H9 (cell line): ENCODE data around the gene ACADS. TPM values are rescaled to one million over a fixed set of nuclear protein-coding genes. Genes with fewer than 3 reads are reported as not detected.

ENCODE experiments used
- DNase-seq: peaks from one replicate; pipeline ENCODE4 v3.0.0-alpha.2; 2017
- H2AFZ ChIP-seq: one replicate; pipeline ENCODE4 v1.6.1; 2013; ENCODE audit warnings: mild to moderate bottlenecking, low read length, control low read depth, moderate library complexity
- H2AK5ac ChIP-seq: 2 replicates; pipeline ENCODE4 v1.6.1; 2013; ENCODE audit warnings: low read length, control low read depth, mixed read lengths; ENCODE audit not compliant: insufficient read length
- H2BK120ac ChIP-seq: one replicate; pipeline ENCODE4 v1.6.1; 2013; ENCODE audit warnings: low read depth, mild to moderate bottlenecking, low read length, control low read depth, inconsistent platforms; ENCODE audit not compliant: poor library complexity, severe bottlenecking
- H2BK12ac ChIP-seq: 2 replicates; pipeline ENCODE4 v1.6.1; 2013; ENCODE audit warnings: low read length, control low read depth, mixed read lengths, low read depth; ENCODE audit not compliant: insufficient read length
- H2BK15ac ChIP-seq: 2 replicates; pipeline ENCODE4 v1.6.1; 2013; ENCODE audit warnings: low read depth, low read length, control low read depth
- H2BK20ac ChIP-seq: one replicate; pipeline ENCODE4 v1.6.1; 2013; ENCODE audit warnings: low read depth, mild to moderate bottlenecking, low read length, control low read depth, inconsistent platforms; ENCODE audit not compliant: poor library complexity, severe bottlenecking
- H2BK5ac ChIP-seq: 2 replicates; pipeline ENCODE4 v1.6.1; 2013; ENCODE audit warnings: low read length, control low read depth, mixed read lengths; ENCODE audit not compliant: insufficient read length
- H3K14ac ChIP-seq: 2 replicates; pipeline ENCODE4 v1.6.1; 2013; ENCODE audit warnings: low read length, control low read depth; ENCODE audit not compliant: insufficient read depth
- H3K18ac ChIP-seq: 2 replicates; pipeline ENCODE4 v1.6.1; 2013; ENCODE audit warnings: low read depth, mild to moderate bottlenecking, mixed read lengths, low read length, control low read depth; ENCODE audit not compliant: insufficient read length
- H3K23ac ChIP-seq: 2 replicates; pipeline ENCODE4 v1.6.1; 2013; ENCODE audit warnings: low read length, control low read depth, mixed read lengths, low read depth; ENCODE audit not compliant: insufficient read length
- H3K23me2 ChIP-seq: 2 replicates; pipeline ENCODE4 v1.6.1; 2013; ENCODE audit warnings: low read depth, mild to moderate bottlenecking, mixed read lengths, low read length, control low read depth; ENCODE audit not compliant: insufficient read length, poor library complexity, severe bottlenecking
- H3K27ac ChIP-seq: 2 replicates; pipeline ENCODE4 v1.5.1; 2013; ENCODE audit warnings: low read length, control low read depth, mixed read lengths, low read depth; ENCODE audit not compliant: insufficient read length
- H3K27me3 ChIP-seq: 2 replicates; pipeline ENCODE4 v1.6.1; 2013; ENCODE audit warnings: low read length, control low read depth, inconsistent platforms; ENCODE audit not compliant: insufficient read depth
- H3K4ac ChIP-seq: 2 replicates; pipeline ENCODE4 v1.6.1; 2013; ENCODE audit warnings: low read depth, mild to moderate bottlenecking, control low read depth, inconsistent platforms, low read length, moderate library complexity
- H3K4me1 ChIP-seq: 2 replicates; pipeline ENCODE4 v1.6.1; 2013; ENCODE audit warnings: low read length, control low read depth, inconsistent platforms; ENCODE audit not compliant: insufficient read depth
- H3K4me2 ChIP-seq: 2 replicates; pipeline ENCODE4 v1.6.1; 2013; ENCODE audit warnings: low read length, control low read depth, mixed read lengths; ENCODE audit not compliant: insufficient read length, insufficient read depth
- H3K56ac ChIP-seq: 2 replicates; pipeline ENCODE4 v1.6.1; 2013; ENCODE audit warnings: low read depth, mild to moderate bottlenecking, mixed read lengths, low read length, control low read depth; ENCODE audit not compliant: insufficient read length
- H3K79me1 ChIP-seq: 2 replicates; pipeline ENCODE4 v1.6.1; 2013; ENCODE audit warnings: low read depth, mild to moderate bottlenecking, moderate library complexity, low read length, control low read depth, inconsistent platforms; ENCODE audit not compliant: insufficient read depth, poor library complexity, severe bottlenecking
- H3K79me2 ChIP-seq: 2 replicates; pipeline ENCODE4 v1.6.1; 2013; ENCODE audit warnings: low read length, control low read depth, inconsistent platforms; ENCODE audit not compliant: insufficient read depth
- H3K9ac ChIP-seq: 2 replicates; pipeline ENCODE4 v1.6.1; 2013; ENCODE audit warnings: low read length, control low read depth, mixed read lengths; ENCODE audit not compliant: insufficient read length; ENCODE audit errors: extremely low read depth
- H3K9me3 ChIP-seq: one replicate; pipeline ENCODE4 v1.6.1; 2013; ENCODE audit warnings: low read depth, low read length, inconsistent platforms; ENCODE audit not compliant: control insufficient read depth
- H3T11ph ChIP-seq: one replicate; pipeline ENCODE4 v1.6.1; 2013; ENCODE audit warnings: mild to moderate bottlenecking, low read length, control low read depth, inconsistent platforms
- H4K20me1 ChIP-seq: one replicate; pipeline ENCODE4 v1.6.1; 2013; ENCODE audit not compliant: control insufficient read depth, insufficient read length, insufficient read depth
- H4K5ac ChIP-seq: 2 replicates; pipeline ENCODE4 v1.6.1; 2013; ENCODE audit warnings: low read depth, mild to moderate bottlenecking, mixed read lengths, low read length, control low read depth; ENCODE audit not compliant: insufficient read length
- H4K8ac ChIP-seq: replicated peaks from 2 replicates; pipeline ENCODE4 v1.6.1; 2013; ENCODE audit warnings: low read length, control low read depth, mixed read lengths, low read depth; ENCODE audit not compliant: insufficient read length
- H4K91ac ChIP-seq: 2 replicates; pipeline ENCODE4 v1.6.1; 2013; ENCODE audit warnings: low read depth, mild to moderate bottlenecking, moderate library complexity, mixed read lengths, low read length, control low read depth; ENCODE audit not compliant: insufficient read length
- H3K27ac Mint-ChIP-seq, 3 experiments: 2 replicates in 2 of 3; 3 replicates in 1 of 3; pipeline ENCODE4 v1.8.0; 2020 to 2021; ENCODE audit warnings: mixed read lengths in 3 of 3, mild to moderate bottlenecking in 1 of 3, moderate library complexity in 1 of 3
- H3K27me3 Mint-ChIP-seq: 2 replicates; pipeline ENCODE4 v1.8.0; 2021; ENCODE audit warnings: low read depth, mild to moderate bottlenecking, moderate library complexity, mixed read lengths
- H3K36me3 Mint-ChIP-seq, 3 experiments: 2 replicates in 2 of 3; 3 replicates in 1 of 3; pipeline ENCODE4 v1.8.0; 2020 to 2021; ENCODE audit warnings: low read depth in 3 of 3, mixed read lengths in 3 of 3; ENCODE audit not compliant: insufficient read depth in 1 of 3
- H3K4me1 Mint-ChIP-seq, 2 experiments: 2 replicates each; pipeline ENCODE4 v1.8.0; 2020; ENCODE audit warnings: mixed read lengths in 2 of 2
- H3K4me3 Mint-ChIP-seq, 2 experiments: 2 replicates in 1 of 2; 3 replicates in 1 of 2; pipeline ENCODE4 v1.8.0; 2020 to 2021; ENCODE audit warnings: mild to moderate bottlenecking in 2 of 2, mixed read lengths in 2 of 2, moderate library complexity in 1 of 2
- H3K9me3 Mint-ChIP-seq, 2 experiments: 2 replicates in 1 of 2; 3 replicates in 1 of 2; pipeline ENCODE4 v1.8.0; 2020; ENCODE audit warnings: mild to moderate bottlenecking in 2 of 2, mixed read lengths in 2 of 2, moderate library complexity in 1 of 2
- WGBS: extraction: QIAGEN DNeasy Blood & Tissue Kit; methylation state at CpG from one replicate; pipeline ENCODE4 v1.1.7; 2013; ENCODE audit warnings: missing lambda C conversion rate, low lambda C conversion rate, mixed read lengths; ENCODE audit not compliant: insufficient read length; ENCODE audit errors: extremely low coverage; 5-methylcytosine and 5-hydroxymethylcytosine counted together
- total RNA-seq: library from RNA; stranded (reverse); gene quantifications from 2 replicates; pipeline ENCODE4 v1.2.1, GENCODE V29; 2021
- TF ChIP-seq, protein P1 (sequence below): fragments of 200-600 bp; sonication (generic); conservative IDR thresholded peaks from 3 replicates; pipeline ENCODE4 v1.8.0; 2021; ENCODE audit warnings: antibody characterized with exemption, mild to moderate bottlenecking

ACADS gene
- total RNA-seq, 1 experiment from 2014 or later, result 8.3 TPM

GRCh38 chr12:120766566-120766965 is 40.9 kb downstream of the ACADS start:
- no peak for DNase-seq
- H3K9ac ChIP-seq, result no peak overlapping the region
- no peak overlapping the region for H4K8ac ChIP-seq
- H2AFZ ChIP-seq, result no peak overlapping the region
- H2BK20ac ChIP-seq, result no peak overlapping the region
- no peak overlapping the region for H2BK15ac ChIP-seq
- no peak overlapping the region for H3K18ac ChIP-seq
- H3K27me3 Mint-ChIP-seq, result no peaks in the 10 kb centered on the region
- no peak overlapping the region for H3T11ph ChIP-seq
- H3K9me3 Mint-ChIP-seq, result no peaks in the 10 kb centered on the region
- H3K4me2 ChIP-seq, result no peak overlapping the region
- no peaks in the 10 kb centered on the region for H3K79me1 ChIP-seq
- no peaks in the 10 kb centered on the region for H3K23me2 ChIP-seq
- no peak overlapping the region for H2BK5ac ChIP-seq
- no CpG with 5 or more reads among the region's 5 CpGs for WGBS
- no peaks in the 10 kb centered on the region for H3K4me1 ChIP-seq
- no peaks in the 10 kb centered on the region for H4K20me1 ChIP-seq
- no peak overlapping the region for H3K56ac ChIP-seq
- no peak overlapping the region for H3K23ac ChIP-seq
- H2AK5ac ChIP-seq, result no peak overlapping the region
- no peak overlapping the region for H3K4ac ChIP-seq
- TF ChIP-seq, protein P1, sequence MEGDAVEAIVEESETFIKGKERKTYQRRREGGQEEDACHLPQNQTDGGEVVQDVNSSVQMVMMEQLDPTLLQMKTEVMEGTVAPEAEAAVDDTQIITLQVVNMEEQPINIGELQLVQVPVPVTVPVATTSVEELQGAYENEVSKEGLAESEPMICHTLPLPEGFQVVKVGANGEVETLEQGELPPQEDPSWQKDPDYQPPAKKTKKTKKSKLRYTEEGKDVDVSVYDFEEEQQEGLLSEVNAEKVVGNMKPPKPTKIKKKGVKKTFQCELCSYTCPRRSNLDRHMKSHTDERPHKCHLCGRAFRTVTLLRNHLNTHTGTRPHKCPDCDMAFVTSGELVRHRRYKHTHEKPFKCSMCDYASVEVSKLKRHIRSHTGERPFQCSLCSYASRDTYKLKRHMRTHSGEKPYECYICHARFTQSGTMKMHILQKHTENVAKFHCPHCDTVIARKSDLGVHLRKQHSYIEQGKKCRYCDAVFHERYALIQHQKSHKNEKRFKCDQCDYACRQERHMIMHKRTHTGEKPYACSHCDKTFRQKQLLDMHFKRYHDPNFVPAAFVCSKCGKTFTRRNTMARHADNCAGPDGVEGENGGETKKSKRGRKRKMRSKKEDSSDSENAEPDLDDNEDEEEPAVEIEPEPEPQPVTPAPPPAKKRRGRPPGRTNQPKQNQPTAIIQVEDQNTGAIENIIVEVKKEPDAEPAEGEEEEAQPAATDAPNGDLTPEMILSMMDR, result no peak
- no peak overlapping the region for H4K91ac ChIP-seq
- peak overlapping the region in 1 of 3 experiments; percentile 72; a peak in 2 of 7 replicates for H3K27ac Mint-ChIP-seq
- no peak overlapping the region for H2BK120ac ChIP-seq
- peaks cover 4 to 5% of the 10 kb centered on the region in 2 experiments; a peak in 2 of 4 replicates for H3K4me1 Mint-ChIP-seq
- H3K4me3 Mint-ChIP-seq, result no peak overlapping the region
- H3K27me3 ChIP-seq, result no peaks in the 10 kb centered on the region
- H4K5ac ChIP-seq, result no peak overlapping the region
- H3K79me2 ChIP-seq, result no peaks in the 10 kb centered on the region
- no peak overlapping the region for H3K27ac ChIP-seq
- H2BK12ac ChIP-seq, result no peak overlapping the region
- H3K14ac ChIP-seq, result no peak overlapping the region
- H3K9me3 ChIP-seq, result no peaks in the 10 kb centered on the region
- peaks cover 14 to 76% (median 46%) of the 10 kb centered on the region in 3 experiments; a peak in 6 of 7 replicates for H3K36me3 Mint-ChIP-seq
